Hematopoietic multipotent progenitor cell treated with erythropoietin and hydrocortisone succinate and interleukin-3 and kit ligand, for 4 days (in vitro differentiated cells): ENCODE measurements around the gene REEP6.

Experiments
- DNase-seq: peaks from one replicate; pipeline ENCODE4 v3.0.0-alpha.2; 2015

REEP6 gene

GRCh38 chr19:1491114-1491848 is at the start of gene REEP6:
REEP6 (plus strand) TSS chr19:1491181; CDS start chr19:1491270, 89 bp downstream.
- no peak for DNase-seq

- DNase-seq = no peak
Measured at GRCh38 chr19:1441677-1442438, 49.1 kb upstream of the REEP6 start.

GRCh38 chr19:1445185-1445931 is 45.6 kb upstream of the REEP6 start:
- DNase-seq = peak; percentile 86

GRCh38 chr19:1445932-1446712 is 44.9 kb upstream of the REEP6 start:
- peak; percentile 47 for DNase-seq

- peak; percentile 67 for DNase-seq
Measured at GRCh38 chr19:1446713-1447481, 44.1 kb upstream of the REEP6 start.

- no peak for DNase-seq
Measured at GRCh38 chr19:1447504-1447903, 43.5 kb upstream of the REEP6 start.

- no peak for DNase-seq
Measured at GRCh38 chr19:1447944-1448343, 43.0 kb upstream of the REEP6 start.

- DNase-seq = peak; percentile 65
Measured at GRCh38 chr19:1449467-1450442, 41.2 kb upstream of the REEP6 start, which contains the start of gene APC2. APC2 (plus strand) TSS chr19:1450121; CDS start chr19:1453002, 2,881 bp downstream.

- no peak for DNase-seq
Measured at GRCh38 chr19:1450735-1451731, 39.9 kb upstream of the REEP6 start.

- DNase-seq = no peak
Measured at GRCh38 chr19:1451916-1452801, 38.8 kb upstream of the REEP6 start.

GRCh38 chr19:1452802-1453524 is 38.0 kb upstream of the REEP6 start:
- no peak for DNase-seq

- DNase-seq = peak; percentile 56
Measured at GRCh38 chr19:1453525-1454364, 37.2 kb upstream of the REEP6 start.

- peak; percentile 79 for DNase-seq
Measured at GRCh38 chr19:1455002-1455335, 36.0 kb upstream of the REEP6 start.

GRCh38 chr19:1455336-1456120 is 35.5 kb upstream of the REEP6 start:
- peak; percentile 90 for DNase-seq

GRCh38 chr19:1456121-1456900 is 34.7 kb upstream of the REEP6 start:
- no peak for DNase-seq
